ENCODE measurements around the gene PROX1.

GRCh38 chr1:213953806-213954205 lies 34.0 kb upstream of the PROX1 start:
- TF ChIP-seq REST (IDR thresholded peaks at IDR 0.05; ENCODE audit: low read depth) (no peak), MAX (IDR thresholded peaks at IDR 0.05) (no peak), USF1 (IDR thresholded peaks at IDR 0.05) (no peak), TAF1 (IDR thresholded peaks at IDR 0.05; ENCODE audit: low read depth) (no peak), EP300 (IDR thresholded peaks at IDR 0.05; ENCODE audit: borderline replicate concordance) (no peak)
